ENCODE results near the gene STK10.

STK10 gene

DNA sequence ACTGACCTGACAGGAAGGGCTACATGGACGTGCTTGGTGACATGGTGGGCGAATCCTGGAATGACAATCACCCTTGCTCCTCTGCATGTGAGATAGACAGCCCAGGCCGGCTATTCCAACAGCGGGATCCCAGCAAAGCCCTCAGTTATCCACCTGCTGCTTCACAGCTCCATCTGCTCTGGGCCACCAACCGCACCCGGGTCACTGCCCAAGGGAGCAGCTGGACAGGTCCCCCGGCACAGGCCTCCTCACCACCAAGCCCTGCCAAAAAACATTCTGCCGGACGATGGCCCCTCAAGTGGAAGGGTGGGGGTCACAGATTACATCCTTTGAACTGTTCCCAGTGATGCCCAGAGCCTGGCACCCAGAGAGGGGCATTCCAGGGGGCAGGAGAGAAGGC is 39.6 kb downstream of the STK10 start:
- TF ChIP-seq CSDC2 (CRISPR knock-in tag; IDR thresholded peaks at IDR 0.05) (no peak), ZNF70 (CRISPR knock-in tag; IDR thresholded peaks at IDR 0.05) (no peak), ZC3H10 (CRISPR knock-in tag; IDR thresholded peaks at IDR 0.05) (no peak), ISL1 (CRISPR knock-in tag; IDR thresholded peaks at IDR 0.05) (no peak), BACH2 (CRISPR knock-in tag; IDR thresholded peaks at IDR 0.05; ENCODE audit: borderline replicate concordance) (no peak), TOX (CRISPR knock-in tag; IDR thresholded peaks at IDR 0.05; ENCODE audit: borderline replicate concordance) (no peak), OSR1 (CRISPR knock-in tag; IDR thresholded peaks at IDR 0.05) (no peak), ZNF8 (CRISPR knock-in tag; IDR thresholded peaks at IDR 0.05) (no peak), ESRRG (CRISPR knock-in tag; IDR thresholded peaks at IDR 0.05) (no peak), RARB (CRISPR knock-in tag; IDR thresholded peaks at IDR 0.05) (no peak), TCF4 (CRISPR knock-in tag; IDR thresholded peaks at IDR 0.05; ENCODE audit: borderline replicate concordance) (no peak), ZFP30 (CRISPR knock-in tag; IDR thresholded peaks at IDR 0.05) (no peak), GLIS3 (CRISPR knock-in tag; IDR thresholded peaks at IDR 0.05) (no peak), ZFP3 (CRISPR knock-in tag; IDR thresholded peaks at IDR 0.05) (no peak), SNAI2 (CRISPR knock-in tag; IDR thresholded peaks at IDR 0.05) (no peak)
- TF ChIP-seq, protein P1, sequence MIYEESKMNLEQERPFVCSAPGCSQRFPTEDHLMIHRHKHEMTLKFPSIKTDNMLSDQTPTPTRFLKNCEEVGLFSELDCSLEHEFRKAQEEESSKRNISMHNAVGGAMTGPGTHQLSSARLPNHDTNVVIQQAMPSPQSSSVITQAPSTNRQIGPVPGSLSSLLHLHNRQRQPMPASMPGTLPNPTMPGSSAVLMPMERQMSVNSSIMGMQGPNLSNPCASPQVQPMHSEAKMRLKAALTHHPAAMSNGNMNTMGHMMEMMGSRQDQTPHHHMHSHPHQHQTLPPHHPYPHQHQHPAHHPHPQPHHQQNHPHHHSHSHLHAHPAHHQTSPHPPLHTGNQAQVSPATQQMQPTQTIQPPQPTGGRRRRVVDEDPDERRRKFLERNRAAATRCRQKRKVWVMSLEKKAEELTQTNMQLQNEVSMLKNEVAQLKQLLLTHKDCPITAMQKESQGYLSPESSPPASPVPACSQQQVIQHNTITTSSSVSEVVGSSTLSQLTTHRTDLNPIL (CRISPR knock-in tag; IDR thresholded peaks at IDR 0.05; ENCODE audit: low read depth), result no peak
- TF ChIP-seq, protein P2, sequence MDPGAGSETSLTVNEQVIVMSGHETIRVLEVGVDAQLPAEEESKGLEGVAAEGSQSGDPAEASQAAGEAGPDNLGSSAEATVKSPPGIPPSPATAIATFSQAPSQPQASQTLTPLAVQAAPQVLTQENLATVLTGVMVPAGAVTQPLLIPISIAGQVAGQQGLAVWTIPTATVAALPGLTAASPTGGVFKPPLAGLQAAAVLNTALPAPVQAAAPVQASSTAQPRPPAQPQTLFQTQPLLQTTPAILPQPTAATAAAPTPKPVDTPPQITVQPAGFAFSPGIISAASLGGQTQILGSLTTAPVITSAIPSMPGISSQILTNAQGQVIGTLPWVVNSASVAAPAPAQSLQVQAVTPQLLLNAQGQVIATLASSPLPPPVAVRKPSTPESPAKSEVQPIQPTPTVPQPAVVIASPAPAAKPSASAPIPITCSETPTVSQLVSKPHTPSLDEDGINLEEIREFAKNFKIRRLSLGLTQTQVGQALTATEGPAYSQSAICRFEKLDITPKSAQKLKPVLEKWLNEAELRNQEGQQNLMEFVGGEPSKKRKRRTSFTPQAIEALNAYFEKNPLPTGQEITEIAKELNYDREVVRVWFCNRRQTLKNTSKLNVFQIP (CRISPR knock-in tag; IDR thresholded peaks at IDR 0.05; ENCODE audit: borderline replicate concordance, low read depth), result no peak
- TF ChIP-seq, protein P3, sequence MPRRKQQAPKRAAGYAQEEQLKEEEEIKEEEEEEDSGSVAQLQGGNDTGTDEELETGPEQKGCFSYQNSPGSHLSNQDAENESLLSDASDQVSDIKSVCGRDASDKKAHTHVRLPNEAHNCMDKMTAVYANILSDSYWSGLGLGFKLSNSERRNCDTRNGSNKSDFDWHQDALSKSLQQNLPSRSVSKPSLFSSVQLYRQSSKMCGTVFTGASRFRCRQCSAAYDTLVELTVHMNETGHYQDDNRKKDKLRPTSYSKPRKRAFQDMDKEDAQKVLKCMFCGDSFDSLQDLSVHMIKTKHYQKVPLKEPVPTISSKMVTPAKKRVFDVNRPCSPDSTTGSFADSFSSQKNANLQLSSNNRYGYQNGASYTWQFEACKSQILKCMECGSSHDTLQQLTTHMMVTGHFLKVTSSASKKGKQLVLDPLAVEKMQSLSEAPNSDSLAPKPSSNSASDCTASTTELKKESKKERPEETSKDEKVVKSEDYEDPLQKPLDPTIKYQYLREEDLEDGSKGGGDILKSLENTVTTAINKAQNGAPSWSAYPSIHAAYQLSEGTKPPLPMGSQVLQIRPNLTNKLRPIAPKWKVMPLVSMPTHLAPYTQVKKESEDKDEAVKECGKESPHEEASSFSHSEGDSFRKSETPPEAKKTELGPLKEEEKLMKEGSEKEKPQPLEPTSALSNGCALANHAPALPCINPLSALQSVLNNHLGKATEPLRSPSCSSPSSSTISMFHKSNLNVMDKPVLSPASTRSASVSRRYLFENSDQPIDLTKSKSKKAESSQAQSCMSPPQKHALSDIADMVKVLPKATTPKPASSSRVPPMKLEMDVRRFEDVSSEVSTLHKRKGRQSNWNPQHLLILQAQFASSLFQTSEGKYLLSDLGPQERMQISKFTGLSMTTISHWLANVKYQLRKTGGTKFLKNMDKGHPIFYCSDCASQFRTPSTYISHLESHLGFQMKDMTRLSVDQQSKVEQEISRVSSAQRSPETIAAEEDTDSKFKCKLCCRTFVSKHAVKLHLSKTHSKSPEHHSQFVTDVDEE (CRISPR knock-in tag; IDR thresholded peaks at IDR 0.05), result no peak
- TF ChIP-seq, protein P4, sequence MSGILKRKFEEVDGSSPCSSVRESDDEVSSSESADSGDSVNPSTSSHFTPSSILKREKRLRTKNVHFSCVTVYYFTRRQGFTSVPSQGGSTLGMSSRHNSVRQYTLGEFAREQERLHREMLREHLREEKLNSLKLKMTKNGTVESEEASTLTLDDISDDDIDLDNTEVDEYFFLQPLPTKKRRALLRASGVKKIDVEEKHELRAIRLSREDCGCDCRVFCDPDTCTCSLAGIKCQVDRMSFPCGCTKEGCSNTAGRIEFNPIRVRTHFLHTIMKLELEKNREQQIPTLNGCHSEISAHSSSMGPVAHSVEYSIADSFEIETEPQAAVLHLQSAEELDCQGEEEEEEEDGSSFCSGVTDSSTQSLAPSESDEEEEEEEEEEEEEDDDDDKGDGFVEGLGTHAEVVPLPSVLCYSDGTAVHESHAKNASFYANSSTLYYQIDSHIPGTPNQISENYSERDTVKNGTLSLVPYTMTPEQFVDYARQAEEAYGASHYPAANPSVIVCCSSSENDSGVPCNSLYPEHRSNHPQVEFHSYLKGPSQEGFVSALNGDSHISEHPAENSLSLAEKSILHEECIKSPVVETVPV (CRISPR knock-in tag; IDR thresholded peaks at IDR 0.05), result no peak
- no peak for ATAC-seq

DNA sequence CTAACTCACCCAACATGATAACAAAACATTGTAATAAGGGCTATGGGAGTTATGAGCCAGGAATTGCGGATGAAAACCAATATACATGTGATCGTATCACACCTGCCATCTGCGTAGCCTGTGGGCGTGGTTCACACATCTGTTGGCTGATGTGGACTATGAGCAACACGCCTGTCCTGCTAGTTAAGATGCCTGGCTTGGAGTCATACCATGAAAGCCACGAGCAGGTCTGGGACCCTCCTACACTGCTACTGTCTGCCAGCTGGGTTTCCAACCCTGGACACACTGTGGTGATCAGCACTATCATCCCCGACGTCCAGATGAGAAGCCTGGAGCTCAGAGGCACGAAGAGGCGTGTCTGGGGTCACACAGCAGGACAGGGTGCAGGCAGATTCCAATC is 40.2 kb downstream of the STK10 start:
- no peak for ATAC-seq
- TF ChIP-seq, protein P1 (CRISPR knock-in tag; IDR thresholded peaks at IDR 0.05; ENCODE audit: low read depth), result no peak
- TF ChIP-seq ZNF565 (CRISPR knock-in tag; conservative IDR thresholded peaks at IDR 0.05; ENCODE audit: low read depth) (no peak), ZNF70 (CRISPR knock-in tag; IDR thresholded peaks at IDR 0.05) (no peak), ZC3H10 (CRISPR knock-in tag; IDR thresholded peaks at IDR 0.05) (no peak), RARB (CRISPR knock-in tag; IDR thresholded peaks at IDR 0.05) (no peak), CSDC2 (CRISPR knock-in tag; IDR thresholded peaks at IDR 0.05) (no peak), GLIS3 (CRISPR knock-in tag; IDR thresholded peaks at IDR 0.05) (no peak)
- TF ChIP-seq, protein P5, sequence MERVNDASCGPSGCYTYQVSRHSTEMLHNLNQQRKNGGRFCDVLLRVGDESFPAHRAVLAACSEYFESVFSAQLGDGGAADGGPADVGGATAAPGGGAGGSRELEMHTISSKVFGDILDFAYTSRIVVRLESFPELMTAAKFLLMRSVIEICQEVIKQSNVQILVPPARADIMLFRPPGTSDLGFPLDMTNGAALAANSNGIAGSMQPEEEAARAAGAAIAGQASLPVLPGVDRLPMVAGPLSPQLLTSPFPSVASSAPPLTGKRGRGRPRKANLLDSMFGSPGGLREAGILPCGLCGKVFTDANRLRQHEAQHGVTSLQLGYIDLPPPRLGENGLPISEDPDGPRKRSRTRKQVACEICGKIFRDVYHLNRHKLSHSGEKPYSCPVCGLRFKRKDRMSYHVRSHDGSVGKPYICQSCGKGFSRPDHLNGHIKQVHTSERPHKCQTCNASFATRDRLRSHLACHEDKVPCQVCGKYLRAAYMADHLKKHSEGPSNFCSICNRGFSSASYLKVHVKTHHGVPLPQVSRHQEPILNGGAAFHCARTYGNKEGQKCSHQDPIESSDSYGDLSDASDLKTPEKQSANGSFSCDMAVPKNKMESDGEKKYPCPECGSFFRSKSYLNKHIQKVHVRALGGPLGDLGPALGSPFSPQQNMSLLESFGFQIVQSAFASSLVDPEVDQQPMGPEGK (CRISPR knock-in tag; IDR thresholded peaks at IDR 0.05; ENCODE audit: borderline replicate concordance), result no peak
- TF ChIP-seq, protein P3 (CRISPR knock-in tag; IDR thresholded peaks at IDR 0.05), result no peak
